MCF 10A (cell line): ENCODE results near the gene ZBTB46. TPM values are rescaled to one million over a fixed set of nuclear protein-coding genes. Genes with fewer than 3 reads are reported as not detected.

ENCODE experiments used
- BruUV-seq: library from RNA; stranded (reverse); fragments of 400-500 nt; replicated peaks from 2 replicates; lab custom pipeline; 2021; lab: Mats Ljungman, UMichigan
- CTCF ChIA-PET: fragments of 300-600 bp; sonication (Branson Sonifier 250); formaldehyde crosslinking; extraction: SDS; loops from one replicate; lab custom pipeline; 2021; ENCODE audit warnings: antibody characterized with exemption, inconsistent platforms; lab: Yijun Ruan, JAX
- POLR2A ChIA-PET: fragments of 300-600, 350-650 bp; sonication (Branson Sonifier 250); formaldehyde crosslinking; extraction: SDS; loops from one replicate; lab custom pipeline; 2020; ENCODE audit warnings: antibody characterized with exemption, inconsistent platforms; lab: Yijun Ruan, JAX
- DNase-seq: peaks from one replicate; pipeline ENCODE4 v3.0.0-alpha.2; 2018; ENCODE audit not compliant: unreplicated experiment
- H3K27ac Mint-ChIP-seq: one replicate; pipeline ENCODE4 v1.8.0; 2022; ENCODE audit warnings: mild to moderate bottlenecking, low read depth, mixed read lengths; ENCODE audit not compliant: unreplicated experiment
- H3K27me3 Mint-ChIP-seq: one replicate; pipeline ENCODE4 v1.8.0; 2022; ENCODE audit warnings: mixed read lengths; ENCODE audit not compliant: insufficient read depth, unreplicated experiment
- H3K36me3 Mint-ChIP-seq: one replicate; pipeline ENCODE4 v1.8.0; 2022; ENCODE audit warnings: mild to moderate bottlenecking, moderate library complexity, mixed read lengths; ENCODE audit not compliant: insufficient read depth, unreplicated experiment
- H3K4me1 Mint-ChIP-seq: one replicate; pipeline ENCODE4 v1.8.0; 2022; ENCODE audit warnings: mixed read lengths; ENCODE audit not compliant: insufficient read depth, unreplicated experiment
- H3K4me3 Mint-ChIP-seq: one replicate; pipeline ENCODE4 v1.8.0; 2022; ENCODE audit warnings: mild to moderate bottlenecking, moderate library complexity, mixed read lengths; ENCODE audit not compliant: unreplicated experiment
- H3K9me3 Mint-ChIP-seq: one replicate; pipeline ENCODE4 v1.8.0; 2022; ENCODE audit warnings: mixed read lengths; ENCODE audit not compliant: unreplicated experiment
- intact Hi-C: fragments of 100-400 bp; cut with micrococcal nuclease; formaldehyde crosslinking; loops from 2 replicates; pipeline ENCODE4 v1.14.1; 2022
- total RNA-seq: library from RNA; stranded (reverse); gene quantifications from 2 replicates; pipeline ENCODE4 v1.2.3, GENCODE V29; 2022
- TF ChIP-seq, protein P1 (sequence below): fragments of 200-600 bp; IDR thresholded peaks from one replicate; pipeline ENCODE4 v1.8.0; 2022; ENCODE audit warnings: antibody characterized with exemption, mild to moderate bottlenecking; ENCODE audit not compliant: unreplicated experiment

Gene ZBTB46
- total RNA-seq, 1 experiment from 2014 or later, result 0.63 TPM

- no TSS peak for BruUV-seq
- CTCF ChIA-PET, result no interaction called here
- intact Hi-C loops, result no loop called here
- Mint-ChIP-seq H3K36me3 (peaks cover 5% of the 10 kb centered on the region), H3K4me3 (no peak overlapping the region), H3K27ac (no peak overlapping the region), H3K27me3 (no peaks in the 10 kb centered on the region), H3K4me1 (no peaks in the 10 kb centered on the region), H3K9me3 (no peaks in the 10 kb centered on the region)
- DNase-seq, result no peak
- POLR2A ChIA-PET, result interaction anchor here (1.0 kb wide), 1 partner anchor 16 kb away, joined by 4 read pairs; no protein-coding TSS in a partner anchor
- TF ChIP-seq, protein P1, sequence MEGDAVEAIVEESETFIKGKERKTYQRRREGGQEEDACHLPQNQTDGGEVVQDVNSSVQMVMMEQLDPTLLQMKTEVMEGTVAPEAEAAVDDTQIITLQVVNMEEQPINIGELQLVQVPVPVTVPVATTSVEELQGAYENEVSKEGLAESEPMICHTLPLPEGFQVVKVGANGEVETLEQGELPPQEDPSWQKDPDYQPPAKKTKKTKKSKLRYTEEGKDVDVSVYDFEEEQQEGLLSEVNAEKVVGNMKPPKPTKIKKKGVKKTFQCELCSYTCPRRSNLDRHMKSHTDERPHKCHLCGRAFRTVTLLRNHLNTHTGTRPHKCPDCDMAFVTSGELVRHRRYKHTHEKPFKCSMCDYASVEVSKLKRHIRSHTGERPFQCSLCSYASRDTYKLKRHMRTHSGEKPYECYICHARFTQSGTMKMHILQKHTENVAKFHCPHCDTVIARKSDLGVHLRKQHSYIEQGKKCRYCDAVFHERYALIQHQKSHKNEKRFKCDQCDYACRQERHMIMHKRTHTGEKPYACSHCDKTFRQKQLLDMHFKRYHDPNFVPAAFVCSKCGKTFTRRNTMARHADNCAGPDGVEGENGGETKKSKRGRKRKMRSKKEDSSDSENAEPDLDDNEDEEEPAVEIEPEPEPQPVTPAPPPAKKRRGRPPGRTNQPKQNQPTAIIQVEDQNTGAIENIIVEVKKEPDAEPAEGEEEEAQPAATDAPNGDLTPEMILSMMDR, result no peak
These were observed 21.2 kb downstream of the ZBTB46 start for GRCh38 chr20:63809856-63810255.

- H3K27ac Mint-ChIP-seq, result no peak overlapping the region
- intact Hi-C loops, result no loop called here
- no peak overlapping the region for H3K4me3 Mint-ChIP-seq
These were observed 21.9 kb downstream of the ZBTB46 start for GRCh38 chr20:63808964-63809674.

DNA sequence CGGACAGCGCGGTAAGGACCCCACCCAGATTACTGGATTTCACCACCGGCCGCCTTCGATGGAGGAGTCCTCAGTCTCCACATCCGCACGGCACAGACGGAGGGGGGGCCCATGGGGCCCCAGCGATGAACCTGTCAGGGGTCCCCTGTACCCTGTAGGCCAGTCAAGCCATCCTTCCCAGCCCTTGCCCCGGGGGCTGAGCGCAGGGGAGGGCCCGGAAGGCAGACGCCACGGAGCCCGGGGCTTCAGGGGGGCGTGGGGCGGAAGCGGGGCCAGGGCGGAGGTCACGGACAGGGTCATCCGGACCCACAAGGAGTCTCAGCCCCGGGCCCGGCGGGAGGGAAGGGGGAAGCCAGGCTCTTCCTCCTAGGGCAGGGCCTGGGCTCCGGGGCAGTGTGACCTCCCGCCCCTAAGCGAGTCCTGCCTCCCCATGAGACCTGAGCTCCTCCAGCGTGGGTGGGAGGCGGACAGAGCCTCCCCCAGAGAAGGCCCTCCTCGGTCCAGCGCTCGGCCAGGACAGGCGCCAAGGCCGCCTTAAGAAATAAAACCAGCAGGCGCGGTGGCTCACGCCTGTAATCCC lies 22.8 kb downstream of the ZBTB46 start:
- BruUV-seq, result no TSS peak
- no peaks in the 10 kb centered on the region for H3K27me3 Mint-ChIP-seq
- intact Hi-C loops, result no loop called here
- peaks cover 5% of the 10 kb centered on the region for H3K36me3 Mint-ChIP-seq
- no peaks in the 10 kb centered on the region for H3K4me1 Mint-ChIP-seq
- no peak overlapping the region for H3K27ac Mint-ChIP-seq
- no peak for DNase-seq
- H3K4me3 Mint-ChIP-seq, result no peak overlapping the region
- TF ChIP-seq, protein P1, result no peak
- ChIA-PET CTCF (no interaction called here), POLR2A (no interaction called here)
- H3K9me3 Mint-ChIP-seq, result no peaks in the 10 kb centered on the region

More at GRCh38 chr20:63808964-63809674, 21.9 kb downstream of the ZBTB46 start:
- no peaks in the 10 kb centered on the region for H3K4me1 Mint-ChIP-seq
- H3K36me3 Mint-ChIP-seq, result peaks cover 5% of the 10 kb centered on the region
- TF ChIP-seq, protein P1, result no peak
- H3K27me3 Mint-ChIP-seq, result no peaks in the 10 kb centered on the region
- CTCF ChIA-PET, result interaction anchor here (0.6 kb wide), 1 partner anchor 193 kb away, joined by 4 read pairs; no protein-coding TSS in a partner anchor
- POLR2A ChIA-PET, result interaction anchor here (1.0 kb wide), 1 partner anchor 15 kb away, joined by 4 read pairs; no protein-coding TSS in a partner anchor
- BruUV-seq, result no TSS peak
- no peaks in the 10 kb centered on the region for H3K9me3 Mint-ChIP-seq
- DNase-seq, result no peak

DNA sequence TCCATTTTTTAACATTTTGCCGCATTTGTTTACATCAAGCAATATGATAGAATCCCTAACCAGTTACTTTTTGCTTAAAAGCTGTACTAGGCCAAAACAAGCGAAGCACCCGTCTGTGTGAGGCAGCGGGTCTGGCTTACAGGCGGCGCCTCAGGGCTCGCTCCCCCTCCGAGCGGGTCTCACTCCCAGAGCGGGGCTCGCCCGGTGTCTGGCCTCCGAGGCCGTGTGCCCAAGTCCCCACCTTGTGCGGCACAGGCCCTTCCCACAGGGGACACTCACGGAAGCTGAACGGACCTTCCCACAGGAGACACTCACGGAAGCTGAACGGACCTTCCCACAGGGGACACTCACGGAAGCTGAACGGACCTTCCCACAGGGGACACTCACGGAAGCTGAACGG lies 23.4 kb downstream of the ZBTB46 start:
- Mint-ChIP-seq H3K4me3 (no peak overlapping the region), H3K4me1 (no peaks in the 10 kb centered on the region), H3K27me3 (no peaks in the 10 kb centered on the region), H3K9me3 (no peaks in the 10 kb centered on the region), H3K36me3 (peaks cover 5% of the 10 kb centered on the region), H3K27ac (no peak overlapping the region)
- no TSS peak for BruUV-seq
- TF ChIP-seq, protein P1, result no peak
- POLR2A ChIA-PET, result no interaction called here
- CTCF ChIA-PET, result interaction anchor here (0.7 kb wide), 1 partner anchor 20 kb away, joined by 3 read pairs; no protein-coding TSS in a partner anchor
- no peak for DNase-seq
- intact Hi-C loops, result no loop called here
